ENCODE measurements around the gene FMR1NB. TPM values are rescaled to one million over a fixed set of nuclear protein-coding genes. Genes with fewer than 3 reads are reported as not detected.

FMR1NB gene
- total RNA-seq, 1 donor from 2014 or later = not detected

Small RNA genes lying within 50 kb of the gene (small RNA-seq; reads per million reads assigned to genes)
- gene RNA5SP524 (ENCODE audit: low replicate concordance) = not detected

Other genes starting within 250 kb of the FMR1NB start
- 60.0 TPM for gene FMR1, start 69.4 kb upstream of the FMR1NB start, total RNA-seq